WTC11 (cell line): ENCODE measurements around the gene NFYB. TPM values are rescaled to one million over a fixed set of nuclear protein-coding genes. Genes with fewer than 3 reads are reported as not detected.

ENCODE experiments used
- ATAC-seq: fragments of 200-7000 bp; cut with Tn5 transposase; 2 replicates; pipeline ENCODE4 v1.10.0; 2021; ENCODE audit warnings: mild to moderate bottlenecking, moderate library complexity
- CTCF ChIA-PET: fragments of 300-600 bp; sonication (Branson Sonifier 250); formaldehyde crosslinking; loops from one replicate; lab custom pipeline; 2021; ENCODE audit warnings: antibody characterized with exemption; lab: Charles Lee
- POLR2A ChIA-PET: fragments of 350-600 bp; sonication (Branson Sonifier 250); formaldehyde crosslinking; loops from one replicate; lab custom pipeline; 2021; ENCODE audit warnings: antibody characterized with exemption; lab: Charles Lee
- DNase-seq: peaks from one replicate; pipeline ENCODE4 v3.0.0; 2021; ENCODE audit warnings: low spot score
- H3K27ac Mint-ChIP-seq: 2 replicates; pipeline ENCODE4 v1.8.0; 2021; ENCODE audit warnings: mixed read lengths
- H3K27me3 Mint-ChIP-seq: 2 replicates; pipeline ENCODE4 v1.8.0; 2021; ENCODE audit warnings: low read depth, mild to moderate bottlenecking, moderate library complexity, mixed read lengths
- H3K36me3 Mint-ChIP-seq: 2 replicates; pipeline ENCODE4 v1.8.0; 2021; ENCODE audit warnings: mixed read lengths
- H3K4me1 Mint-ChIP-seq: 2 replicates; pipeline ENCODE4 v1.8.0; 2022; ENCODE audit warnings: mixed read lengths
- H3K4me3 Mint-ChIP-seq: 2 replicates; pipeline ENCODE4 v1.8.0; 2021; ENCODE audit warnings: mild to moderate bottlenecking, moderate library complexity, mixed read lengths
- H3K9me3 Mint-ChIP-seq: 2 replicates; pipeline ENCODE4 v1.8.0; 2021; ENCODE audit warnings: mixed read lengths
- E2F1 ChIP-seq: sonication (generic); formaldehyde crosslinking; IDR thresholded peaks from 2 replicates; pipeline ENCODE4 v1.8.0; 2022; ENCODE audit warnings: mild to moderate bottlenecking, missing genetic modification reagents
- ERG ChIP-seq: fragments of 250-450 bp; sonication (Bioruptor Pico); IDR thresholded peaks from 2 replicates; pipeline ENCODE4 v1.8.0; 2021; ENCODE audit warnings: mild to moderate bottlenecking
- FOXP4 ChIP-seq: sonication (generic); formaldehyde crosslinking; IDR thresholded peaks from 2 replicates; pipeline ENCODE4 v1.8.0; 2022; ENCODE audit warnings: mild to moderate bottlenecking, missing genetic modification reagents
- HMGA2 ChIP-seq: fragments of 250-450 bp; sonication (Bioruptor Pico); IDR thresholded peaks from 2 replicates; pipeline ENCODE4 v1.4.0; 2021; ENCODE audit warnings: mild to moderate bottlenecking, moderate library complexity
- HMGXB4 ChIP-seq: sonication (generic); formaldehyde crosslinking; IDR thresholded peaks from 2 replicates; pipeline ENCODE4 v1.8.1; 2023; ENCODE audit warnings: mild to moderate bottlenecking, moderate library complexity, missing genetic modification reagents
- IRF1 ChIP-seq: sonication (generic); formaldehyde crosslinking; IDR thresholded peaks from 2 replicates; pipeline ENCODE4 v1.8.0; 2023; ENCODE audit warnings: missing genetic modification reagents
- IRF2 ChIP-seq: sonication (generic); formaldehyde crosslinking; IDR thresholded peaks from 2 replicates; pipeline ENCODE4 v1.8.0; 2022; ENCODE audit warnings: low read depth, missing genetic modification reagents, borderline replicate concordance
- MXD4 ChIP-seq: fragments of 250-450 bp; sonication (Bioruptor Pico); IDR thresholded peaks from 2 replicates; pipeline ENCODE4 v1.8.0; 2021; ENCODE audit warnings: mild to moderate bottlenecking, moderate library complexity, borderline replicate concordance
- MYBL2 ChIP-seq: sonication (generic); formaldehyde crosslinking; IDR thresholded peaks from 2 replicates; pipeline ENCODE4 v1.8.1; 2023; ENCODE audit warnings: mild to moderate bottlenecking, moderate library complexity, missing genetic modification reagents
- NFATC4 ChIP-seq: fragments of 250-450 bp; sonication (Bioruptor Pico); IDR thresholded peaks from 2 replicates; pipeline ENCODE4 v1.9.0; 2021; ENCODE audit warnings: mild to moderate bottlenecking
- PREB ChIP-seq: sonication (generic); formaldehyde crosslinking; IDR thresholded peaks from 2 replicates; pipeline ENCODE4 v1.8.1; 2022; ENCODE audit warnings: mild to moderate bottlenecking, missing genetic modification reagents, moderate library complexity, borderline replicate concordance
- RELA ChIP-seq: sonication (generic); formaldehyde crosslinking; IDR thresholded peaks from 2 replicates; pipeline ENCODE4 v1.8.1; 2022; ENCODE audit warnings: missing genetic modification reagents, mild to moderate bottlenecking, borderline replicate concordance
- SMAD4 ChIP-seq: sonication (generic); formaldehyde crosslinking; IDR thresholded peaks from 2 replicates; pipeline ENCODE4 v1.8.0; 2022; ENCODE audit warnings: mild to moderate bottlenecking, missing genetic modification reagents
- STAT6 ChIP-seq: sonication (generic); formaldehyde crosslinking; conservative IDR thresholded peaks from 2 replicates; pipeline ENCODE4 v1.8.1; 2023; ENCODE audit warnings: mild to moderate bottlenecking, low read depth, missing genetic modification reagents, moderate library complexity
- TCF7 ChIP-seq: sonication (generic); formaldehyde crosslinking; IDR thresholded peaks from 2 replicates; pipeline ENCODE4 v1.8.0; 2022; ENCODE audit warnings: mild to moderate bottlenecking, low read depth, missing genetic modification reagents, moderate library complexity
- ZBTB43 ChIP-seq: sonication (generic); formaldehyde crosslinking; IDR thresholded peaks from 2 replicates; pipeline ENCODE4 v1.8.1; 2023; ENCODE audit warnings: mild to moderate bottlenecking, missing genetic modification reagents
- ZNF121 ChIP-seq: sonication (generic); formaldehyde crosslinking; IDR thresholded peaks from 2 replicates; pipeline ENCODE4 v1.8.0; 2023; ENCODE audit warnings: missing genetic modification reagents
- ZNF138 ChIP-seq: sonication (generic); formaldehyde crosslinking; conservative IDR thresholded peaks from 2 replicates; pipeline ENCODE4 v1.8.1; 2022; ENCODE audit warnings: mild to moderate bottlenecking, moderate library complexity, missing genetic modification reagents
- ZNF396 ChIP-seq: fragments of 250-450 bp; sonication (Bioruptor Pico); IDR thresholded peaks from 2 replicates; pipeline ENCODE4 v1.8.0; 2021; ENCODE audit warnings: mild to moderate bottlenecking, moderate library complexity, borderline replicate concordance
- ZNF416 ChIP-seq: fragments of 250-450 bp; sonication (Bioruptor Pico); IDR thresholded peaks from 2 replicates; pipeline ENCODE4 v1.9.0; 2021; ENCODE audit warnings: mild to moderate bottlenecking, inconsistent platforms
- ZNF423 ChIP-seq: fragments of 250-450 bp; sonication (Bioruptor Pico); IDR thresholded peaks from 2 replicates; pipeline ENCODE4 v2.1.2; 2022; ENCODE audit warnings: mild to moderate bottlenecking, moderate library complexity
- ZNF671 ChIP-seq: fragments of 250-450 bp; sonication (Bioruptor Pico); IDR thresholded peaks from 2 replicates; pipeline ENCODE4 v1.8.0; 2021; ENCODE audit warnings: mild to moderate bottlenecking
- total RNA-seq: library from RNA; stranded (reverse); gene quantifications from 3 replicates; pipeline ENCODE4 v1.2.3, GENCODE V29; 2021

The NFYB gene
- total RNA-seq, 1 experiment from 2014 or later: 33.0 TPM

GRCh38 chr12:104132351-104132956 is 5.6 kb downstream of the NFYB start:
- ATAC-seq (no peak), DNase-seq (no peak)
- Mint-ChIP-seq H3K36me3 (peaks cover 26% of the 10 kb centered on the region), H3K27ac (no peak overlapping the region; the same call in 1 of the 2 replicates), H3K4me3 (no peak overlapping the region), H3K4me1 (peaks cover 23% of the 10 kb centered on the region), H3K27me3 (no peaks in the 10 kb centered on the region), H3K9me3 (no peaks in the 10 kb centered on the region)
- ChIA-PET CTCF (no interaction called here), POLR2A (no interaction called here)
- no peak for TF ChIP-seq HMGXB4
- no peak for TF ChIP-seq HMGA2
- no peak for TF ChIP-seq TCF7
- no peak for TF ChIP-seq NFATC4 (CRISPR knock-in tag)
- TF ChIP-seq MYBL2: no peak

- DNase-seq (no peak), ATAC-seq (no peak)
- no peak overlapping the region for H3K27ac Mint-ChIP-seq
- peaks cover 26% of the 10 kb centered on the region for H3K36me3 Mint-ChIP-seq
- ChIA-PET POLR2A (interaction anchor here (0.6 kb wide), 1 partner anchor 172 kb away, joined by 5 read pairs; no protein-coding TSS in a partner anchor), CTCF (no interaction called here)
- H3K27me3 Mint-ChIP-seq: no peaks in the 10 kb centered on the region
- H3K4me3 Mint-ChIP-seq: no peak overlapping the region
- H3K4me1 Mint-ChIP-seq: peaks cover 19% of the 10 kb centered on the region
- TF ChIP-seq IRF1 (CRISPR knock-in tag) (no peak), MYBL2 (no peak), ZNF423 (CRISPR knock-in tag) (no peak), ZNF121 (CRISPR knock-in tag) (no peak), ERG (CRISPR knock-in tag) (no peak), ZNF416 (no peak), IRF2 (CRISPR knock-in tag) (no peak), MXD4 (no peak), PREB (CRISPR knock-in tag) (no peak), RELA (CRISPR knock-in tag) (no peak), ZNF138 (CRISPR knock-in tag) (no peak), FOXP4 (CRISPR knock-in tag) (no peak), ZBTB43 (CRISPR knock-in tag) (no peak), E2F1 (no peak), ZNF671 (CRISPR knock-in tag) (no peak), STAT6 (CRISPR knock-in tag) (no peak), ZNF396 (no peak), SMAD4 (no peak)
- H3K9me3 Mint-ChIP-seq: no peaks in the 10 kb centered on the region
Observed at GRCh38 chr12:104131609-104132008, 6.4 kb downstream of the NFYB start.
